HG03025 (cell line): ENCODE data around the gene TNFRSF18.

Experiments used
- ATAC-seq: cut with Tn5 transposase; IDR thresholded peaks from one replicate; pipeline ENCODE4 v1.9.1; 2021; ENCODE audit warnings: mild to moderate bottlenecking, moderate library complexity; ENCODE audit not compliant: unreplicated experiment, low FRiP score

Gene TNFRSF18

GRCh38 chr1:1167841-1168450, 38.4 kb downstream of the TNFRSF18 start:
- ATAC-seq = no peak

- no peak for ATAC-seq
Observed at GRCh38 chr1:1167398-1167821, 39.0 kb downstream of the TNFRSF18 start.

GRCh38 chr1:1166642-1167397, 39.6 kb downstream of the TNFRSF18 start:
- no peak for ATAC-seq

GRCh38 chr1:1165900-1166421, 40.4 kb downstream of the TNFRSF18 start:
- ATAC-seq = no peak

- no peak for ATAC-seq
Observed at GRCh38 chr1:1165485-1165884, 40.9 kb downstream of the TNFRSF18 start.

- no peak for ATAC-seq
Observed at GRCh38 chr1:1164701-1165451, 41.5 kb downstream of the TNFRSF18 start.

- no peak for ATAC-seq
Observed at GRCh38 chr1:1164361-1164700, 42.1 kb downstream of the TNFRSF18 start.

GRCh38 chr1:1163538-1164070, 42.8 kb downstream of the TNFRSF18 start:
- ATAC-seq = no peak

- no peak for ATAC-seq
Observed at GRCh38 chr1:1162597-1163537, 43.5 kb downstream of the TNFRSF18 start.

GRCh38 chr1:1161683-1162079, 44.7 kb downstream of the TNFRSF18 start:
- ATAC-seq = no peak

GRCh38 chr1:1161078-1161682, 45.2 kb downstream of the TNFRSF18 start:
- ATAC-seq = no peak

GRCh38 chr1:1160281-1160930, 46.0 kb downstream of the TNFRSF18 start:
- ATAC-seq = no peak

GRCh38 chr1:1157914-1158710, 48.3 kb downstream of the TNFRSF18 start:
- ATAC-seq = no peak

GRCh38 chr1:1157426-1157913, 48.9 kb downstream of the TNFRSF18 start:
- ATAC-seq = no peak

- no peak for ATAC-seq
Observed at GRCh38 chr1:1157033-1157365, 49.4 kb downstream of the TNFRSF18 start.

- ATAC-seq = no peak
Observed at GRCh38 chr1:1156140-1157032, 50.0 kb downstream of the TNFRSF18 start.

- no peak for ATAC-seq
Observed at GRCh38 chr1:1155258-1155657, 51.1 kb downstream of the TNFRSF18 start.
